Measurements from ENCODE around the gene CDH5. TPM values are rescaled to one million over a fixed set of nuclear protein-coding genes. Genes with fewer than 3 reads are reported as not detected.
"Not testable (repeated sequence)": the region's sequence is repeated elsewhere in the genome, so short reads cannot be mapped to it uniquely, and the experiment has no call there.

CDH5 gene, protein sequence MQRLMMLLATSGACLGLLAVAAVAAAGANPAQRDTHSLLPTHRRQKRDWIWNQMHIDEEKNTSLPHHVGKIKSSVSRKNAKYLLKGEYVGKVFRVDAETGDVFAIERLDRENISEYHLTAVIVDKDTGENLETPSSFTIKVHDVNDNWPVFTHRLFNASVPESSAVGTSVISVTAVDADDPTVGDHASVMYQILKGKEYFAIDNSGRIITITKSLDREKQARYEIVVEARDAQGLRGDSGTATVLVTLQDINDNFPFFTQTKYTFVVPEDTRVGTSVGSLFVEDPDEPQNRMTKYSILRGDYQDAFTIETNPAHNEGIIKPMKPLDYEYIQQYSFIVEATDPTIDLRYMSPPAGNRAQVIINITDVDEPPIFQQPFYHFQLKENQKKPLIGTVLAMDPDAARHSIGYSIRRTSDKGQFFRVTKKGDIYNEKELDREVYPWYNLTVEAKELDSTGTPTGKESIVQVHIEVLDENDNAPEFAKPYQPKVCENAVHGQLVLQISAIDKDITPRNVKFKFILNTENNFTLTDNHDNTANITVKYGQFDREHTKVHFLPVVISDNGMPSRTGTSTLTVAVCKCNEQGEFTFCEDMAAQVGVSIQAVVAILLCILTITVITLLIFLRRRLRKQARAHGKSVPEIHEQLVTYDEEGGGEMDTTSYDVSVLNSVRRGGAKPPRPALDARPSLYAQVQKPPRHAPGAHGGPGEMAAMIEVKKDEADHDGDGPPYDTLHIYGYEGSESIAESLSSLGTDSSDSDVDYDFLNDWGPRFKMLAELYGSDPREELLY
- not detected for total RNA-seq

DNA sequence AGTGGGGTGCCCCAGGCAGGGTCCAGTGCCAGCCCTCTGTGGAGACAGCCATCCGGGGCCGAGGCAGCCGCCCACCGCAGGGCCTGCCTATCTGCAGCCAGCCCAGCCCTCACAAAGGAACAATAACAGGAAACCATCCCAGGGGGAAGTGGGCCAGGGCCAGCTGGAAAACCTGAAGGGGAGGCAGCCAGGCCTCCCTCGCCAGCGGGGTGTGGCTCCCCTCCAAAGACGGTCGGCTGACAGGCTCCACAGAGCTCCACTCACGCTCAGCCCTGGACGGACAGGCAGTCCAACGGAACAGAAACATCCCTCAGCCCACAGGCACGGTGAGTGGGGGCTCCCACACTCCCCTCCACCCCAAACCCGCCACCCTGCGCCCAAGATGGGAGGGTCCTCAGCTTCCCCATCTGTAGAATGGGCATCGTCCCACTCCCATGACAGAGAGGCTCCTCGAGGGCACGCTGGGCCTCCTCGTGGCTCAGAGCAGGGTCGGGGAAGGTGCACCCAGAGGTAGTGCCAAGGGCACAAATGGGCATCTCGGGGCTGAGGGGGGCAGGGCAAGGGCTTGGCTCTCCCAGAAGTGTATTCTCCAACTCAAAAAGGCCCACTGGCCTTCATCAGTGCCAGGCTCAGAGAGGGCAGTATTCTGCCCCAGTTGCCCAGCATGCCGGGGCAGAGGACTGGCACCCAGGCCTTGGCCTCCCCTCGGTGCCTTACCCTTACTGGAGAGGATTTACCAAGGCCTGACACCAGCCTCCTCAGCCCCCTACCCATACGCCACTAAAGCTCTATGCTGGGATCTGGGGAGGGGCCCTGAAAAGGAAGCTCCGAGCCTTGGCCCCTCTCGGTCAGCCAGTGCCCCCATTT is at the start of gene CDH5:
CDH5 (plus strand) TSS at position 259 of the 867 bp plus-strand sequence. CDS start 12,647 bp downstream, outside the sequence.
- H3K9me3 Mint-ChIP-seq (ENCODE audit: low read depth) = no peaks in the 10 kb centered on the region
- CTCF ChIA-PET = interaction anchor here (1.3 to 2.1 kb wide), 4 partner anchors 8 to 24 kb away, joined by 3 to 7 read pairs (median 4); no protein-coding TSS in a partner anchor
- H3K27ac Mint-ChIP-seq = no peak within 1 kb of the TSS
- peaks cover 8% of the 10 kb centered on the region for H3K4me1 Mint-ChIP-seq
- no peak for ATAC-seq
- no peaks in the 10 kb centered on the region for H3K36me3 Mint-ChIP-seq
- no peak for DNase-seq
- H3K27me3 Mint-ChIP-seq = peaks cover 33% of the 10 kb centered on the region
- H3K4me3 Mint-ChIP-seq = no peak within 1 kb of the TSS

DNA sequence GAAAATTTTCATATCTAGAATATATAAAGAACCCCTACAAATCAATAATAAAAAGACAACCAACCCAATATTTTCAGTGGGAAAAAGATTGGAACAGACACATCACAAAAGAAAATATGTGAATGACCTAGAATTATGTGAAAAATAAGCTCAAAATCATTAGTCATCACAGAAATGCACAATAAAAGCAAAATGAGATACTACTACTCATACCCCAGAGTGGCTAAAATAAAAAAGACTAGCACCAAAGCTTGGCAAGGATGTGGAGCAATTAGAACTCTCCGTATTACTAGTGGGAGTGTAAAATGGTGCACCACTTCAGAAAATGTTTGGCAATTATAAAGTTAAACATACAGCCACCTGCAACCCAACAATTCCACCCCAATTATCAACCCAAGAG is 48.0 kb upstream of the CDH5 start:
- ATAC-seq = no peak
- no peak overlapping the region for H3K4me3 Mint-ChIP-seq

DNA sequence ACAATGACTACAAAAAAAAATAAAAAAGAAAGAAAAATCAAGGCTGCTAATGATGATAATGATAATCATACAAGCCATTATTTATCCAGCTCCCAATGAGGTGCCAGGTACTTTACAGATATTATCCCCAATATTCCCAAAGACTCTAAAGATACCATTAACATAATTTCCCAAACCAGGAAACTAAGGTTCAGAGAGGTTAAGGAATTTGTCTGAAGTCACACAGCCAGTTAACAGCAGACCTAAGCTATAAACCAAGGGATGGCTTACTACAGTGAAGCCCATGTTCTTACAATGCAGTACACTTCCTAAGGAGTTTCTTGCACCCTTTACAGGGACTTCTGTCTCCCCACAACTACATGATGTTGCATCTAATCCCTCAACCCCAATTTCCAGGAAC is 45.7 kb upstream of the CDH5 start:
- Mint-ChIP-seq H3K27me3 (peaks cover 10% of the 10 kb centered on the region), H3K4me1 (no peaks in the 10 kb centered on the region), H3K4me3 (no peak overlapping the region), H3K36me3 (no peaks in the 10 kb centered on the region), H3K9me3 (ENCODE audit: low read depth) (no peaks in the 10 kb centered on the region), H3K27ac (no peak overlapping the region)
- CTCF ChIA-PET = interaction anchor here (1.4 to 1.8 kb wide), 2 partner anchors 37 to 45 kb away, joined by 3 to 7 read pairs; no protein-coding TSS in a partner anchor
- no peak for DNase-seq
- no peak for ATAC-seq

More for the DNA sequence above, 48.0 kb upstream of the CDH5 start:
- Mint-ChIP-seq H3K9me3 (ENCODE audit: low read depth) (no peaks in the 10 kb centered on the region), H3K4me1 (no peaks in the 10 kb centered on the region), H3K27me3 (peaks cover 12% of the 10 kb centered on the region), H3K27ac (no peak overlapping the region), H3K36me3 (no peaks in the 10 kb centered on the region)
- CTCF ChIA-PET = interaction anchor here (1.3 kb wide), 1 partner anchor 18 kb away, joined by 4 read pairs; no protein-coding TSS in a partner anchor
- no peak for DNase-seq

DNA sequence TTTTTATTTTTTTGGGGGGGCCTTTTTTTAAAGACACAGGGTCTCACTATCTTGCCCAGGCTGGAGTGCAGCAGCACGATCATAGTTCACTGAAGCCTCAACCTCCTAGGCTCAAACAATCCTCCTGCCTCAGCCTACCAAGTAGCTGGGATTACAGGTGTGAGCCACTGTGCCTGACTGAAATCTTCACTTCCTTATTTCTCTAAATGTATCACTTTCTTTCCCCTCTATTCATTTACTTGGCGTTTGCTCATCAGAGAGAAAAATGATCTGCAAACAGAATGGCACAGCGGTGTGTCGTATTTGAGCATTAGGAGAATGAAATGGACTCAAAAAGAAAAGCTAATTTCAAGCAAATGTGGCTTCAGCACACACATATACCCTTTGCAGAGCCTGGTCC is 44.3 kb upstream of the CDH5 start:
- H3K9me3 Mint-ChIP-seq (ENCODE audit: low read depth) = no peaks in the 10 kb centered on the region
- ATAC-seq = no peak

DNA sequence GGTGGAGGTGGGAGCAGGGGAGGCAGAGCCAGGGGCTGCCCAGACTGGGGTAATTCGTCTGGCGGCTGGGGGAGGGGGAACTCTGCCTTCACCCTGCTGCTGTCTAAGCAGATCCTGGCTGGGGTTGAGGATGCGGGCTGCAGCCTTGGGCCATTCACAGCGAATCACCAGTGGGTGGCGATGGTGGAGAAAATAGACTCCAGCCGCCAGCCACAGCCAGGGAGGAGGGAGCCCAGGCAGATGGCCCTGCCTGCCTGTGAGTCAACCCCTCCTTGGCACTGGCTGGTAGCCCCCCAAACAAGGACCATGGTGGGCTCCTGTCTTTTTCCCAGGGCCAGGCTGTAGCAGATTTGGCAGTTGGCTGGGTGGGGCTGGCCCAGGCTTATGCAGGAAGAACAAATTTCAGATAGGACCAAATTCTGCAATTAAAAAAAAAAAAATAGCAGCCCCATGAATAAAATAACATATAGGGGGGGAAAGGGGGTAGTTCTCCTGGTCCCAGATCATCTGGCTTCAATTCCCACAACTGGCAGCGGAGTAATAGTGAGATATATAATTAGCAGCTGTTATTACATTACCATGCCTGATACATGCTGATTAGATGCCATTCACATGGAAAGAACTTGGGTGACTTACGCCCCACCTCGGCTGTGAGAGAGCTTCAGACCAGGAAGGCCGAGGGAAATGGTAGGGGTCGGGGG is 41.5 kb upstream of the CDH5 start:
- H3K4me3 Mint-ChIP-seq = no peak overlapping the region
- CTCF ChIA-PET = interaction anchor here (0.6 to 1.5 kb wide), 3 partner anchors 11 to 185 kb away, joined by 3 to 4 read pairs (median 3); no protein-coding TSS in a partner anchor
- ATAC-seq (no peak), DNase-seq (no peak)
- H3K36me3 Mint-ChIP-seq = no peaks in the 10 kb centered on the region
- no peaks in the 10 kb centered on the region for H3K9me3 Mint-ChIP-seq (ENCODE audit: low read depth)
- no peak overlapping the region for H3K27ac Mint-ChIP-seq
- H3K4me1 Mint-ChIP-seq = no peaks in the 10 kb centered on the region
- H3K27me3 Mint-ChIP-seq = peaks cover 5% of the 10 kb centered on the region

More for the DNA sequence above, 44.3 kb upstream of the CDH5 start:
- DNase-seq = no peak
- CTCF ChIA-PET = no interaction called here
- Mint-ChIP-seq H3K36me3 (no peaks in the 10 kb centered on the region), H3K27ac (no peak overlapping the region), H3K4me3 (no peak overlapping the region), H3K4me1 (no peaks in the 10 kb centered on the region), H3K27me3 (peaks cover 8% of the 10 kb centered on the region)

DNA sequence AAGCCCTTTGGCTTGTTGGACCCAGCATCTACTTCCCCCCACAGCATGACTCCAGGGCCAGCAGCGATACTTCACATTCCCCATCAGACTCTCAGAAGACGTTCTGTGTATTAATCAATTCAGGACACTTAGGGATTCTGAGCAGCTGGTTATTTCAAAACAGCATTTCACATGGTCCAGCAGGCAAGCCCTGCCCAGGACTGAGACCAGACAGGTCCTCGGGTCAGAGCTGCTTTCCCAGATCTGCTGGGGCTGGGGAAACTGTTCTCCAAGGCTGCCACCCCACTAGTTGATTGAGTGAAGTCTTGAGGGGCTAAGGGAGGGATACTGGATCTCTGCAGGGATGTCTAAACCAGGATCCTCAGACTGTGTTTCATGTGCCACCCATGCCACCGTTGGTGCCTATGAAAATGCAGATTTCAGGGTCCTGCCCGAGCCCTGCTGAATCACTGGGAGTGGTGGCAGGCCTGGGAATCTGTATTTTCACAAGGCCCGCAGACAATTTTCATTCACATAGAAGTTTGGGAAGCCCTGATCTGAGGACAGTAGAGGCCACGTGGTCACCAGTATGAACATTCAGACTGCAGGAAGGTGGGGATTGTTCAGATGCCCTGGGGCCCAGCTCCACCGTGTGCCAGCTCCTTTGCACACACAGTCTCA is 40.6 kb upstream of the CDH5 start:
- DNase-seq (no peak), ATAC-seq (no peak)
- peaks cover 5% of the 10 kb centered on the region for H3K27me3 Mint-ChIP-seq
- H3K4me1 Mint-ChIP-seq = no peaks in the 10 kb centered on the region
- no peaks in the 10 kb centered on the region for H3K36me3 Mint-ChIP-seq
- CTCF ChIA-PET = interaction anchor here (1.5 kb wide), 1 partner anchor 12 kb away, joined by 3 read pairs; no protein-coding TSS in a partner anchor
- H3K4me3 Mint-ChIP-seq = no peak overlapping the region
- H3K27ac Mint-ChIP-seq = no peak overlapping the region
- H3K9me3 Mint-ChIP-seq (ENCODE audit: low read depth) = no peaks in the 10 kb centered on the region

DNA sequence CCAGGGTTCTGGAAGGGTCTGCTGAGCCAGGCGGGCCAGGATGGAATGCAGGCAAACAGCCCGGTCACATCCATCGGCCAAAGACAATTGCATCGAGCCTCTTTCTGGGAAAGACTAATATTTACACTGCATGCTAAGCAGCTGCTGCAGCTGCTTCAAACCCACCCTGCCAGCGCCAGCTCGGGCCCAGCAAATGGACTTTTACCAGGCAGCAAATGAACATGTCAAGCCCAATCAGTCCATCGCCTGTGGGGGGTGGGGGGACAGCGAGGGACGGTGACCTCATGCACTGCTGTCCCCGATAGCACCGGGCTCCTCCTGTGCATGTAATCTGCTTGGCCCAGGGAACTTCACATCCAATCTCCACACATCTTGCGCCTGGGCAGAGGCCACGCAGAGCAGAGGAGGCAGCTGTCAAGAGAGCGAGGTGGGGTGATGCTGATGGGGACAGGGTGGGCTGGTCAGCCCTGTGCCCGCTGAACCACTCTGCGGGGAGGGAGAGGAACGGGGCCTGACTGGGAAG is 39.4 kb upstream of the CDH5 start:
- ATAC-seq = no peak
- Mint-ChIP-seq H3K27ac (no peak overlapping the region), H3K4me1 (no peaks in the 10 kb centered on the region), H3K9me3 (ENCODE audit: low read depth) (no peaks in the 10 kb centered on the region), H3K36me3 (no peaks in the 10 kb centered on the region), H3K27me3 (no peaks in the 10 kb centered on the region), H3K4me3 (no peak overlapping the region)
- CTCF ChIA-PET = interaction anchor here (0.7 kb wide), 1 partner anchor 52 kb away, joined by 3 read pairs; no protein-coding TSS in a partner anchor
- DNase-seq = no peak

DNA sequence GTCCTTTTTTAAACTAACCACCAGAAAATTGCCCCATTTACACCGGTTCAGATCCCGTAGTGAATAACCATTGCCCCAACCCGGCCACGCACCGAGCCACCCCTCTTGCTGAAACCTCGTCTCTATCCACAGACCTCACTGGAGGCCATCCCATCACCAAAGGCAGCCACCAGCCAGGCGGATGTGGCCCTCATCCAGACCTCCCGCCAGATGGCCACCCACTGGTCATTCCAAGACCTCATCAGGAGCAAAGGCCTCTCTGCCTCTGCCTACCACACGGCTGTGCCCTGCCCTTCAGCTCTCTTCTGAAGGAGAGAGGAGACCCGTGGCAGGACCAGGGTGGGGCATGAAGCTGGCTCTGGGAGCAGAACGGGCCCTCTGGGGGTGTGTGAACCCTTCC is 38.2 kb upstream of the CDH5 start:
- no peaks in the 10 kb centered on the region for H3K4me1 Mint-ChIP-seq
- H3K4me3 Mint-ChIP-seq = no peak overlapping the region
- CTCF ChIA-PET = no interaction called here
- DNase-seq = no peak
- H3K27ac Mint-ChIP-seq = no peak overlapping the region
- no peak for ATAC-seq
- H3K9me3 Mint-ChIP-seq (ENCODE audit: low read depth) = no peaks in the 10 kb centered on the region
- H3K36me3 Mint-ChIP-seq = no peaks in the 10 kb centered on the region
- H3K27me3 Mint-ChIP-seq = no peaks in the 10 kb centered on the region

DNA sequence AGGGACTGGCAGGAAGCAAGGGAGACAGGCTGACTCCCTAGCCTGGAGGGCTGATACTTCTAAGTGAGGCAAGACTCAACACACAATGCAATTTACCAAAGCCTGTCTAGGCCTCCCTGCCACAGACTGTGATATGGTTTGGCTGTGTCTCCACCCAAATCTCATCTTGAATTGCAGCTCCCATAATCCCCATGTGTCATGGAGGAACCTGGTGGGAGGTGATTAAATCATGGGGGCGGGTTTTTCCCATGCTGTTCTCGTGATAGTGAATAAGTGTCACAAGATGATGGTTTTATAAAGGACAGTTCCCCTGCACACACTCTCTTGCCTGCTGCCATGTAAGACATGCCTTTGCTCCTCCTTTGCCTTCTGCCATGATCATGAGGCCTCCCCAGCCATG is 35.0 kb upstream of the CDH5 start:
- H3K36me3 Mint-ChIP-seq; H3K27me3 Mint-ChIP-seq; H3K4me1 Mint-ChIP-seq; H3K4me3 Mint-ChIP-seq; CTCF ChIA-PET; DNase-seq; H3K27ac Mint-ChIP-seq; H3K9me3 Mint-ChIP-seq (ENCODE audit: low read depth); ATAC-seq: not testable (repeated sequence)

DNA sequence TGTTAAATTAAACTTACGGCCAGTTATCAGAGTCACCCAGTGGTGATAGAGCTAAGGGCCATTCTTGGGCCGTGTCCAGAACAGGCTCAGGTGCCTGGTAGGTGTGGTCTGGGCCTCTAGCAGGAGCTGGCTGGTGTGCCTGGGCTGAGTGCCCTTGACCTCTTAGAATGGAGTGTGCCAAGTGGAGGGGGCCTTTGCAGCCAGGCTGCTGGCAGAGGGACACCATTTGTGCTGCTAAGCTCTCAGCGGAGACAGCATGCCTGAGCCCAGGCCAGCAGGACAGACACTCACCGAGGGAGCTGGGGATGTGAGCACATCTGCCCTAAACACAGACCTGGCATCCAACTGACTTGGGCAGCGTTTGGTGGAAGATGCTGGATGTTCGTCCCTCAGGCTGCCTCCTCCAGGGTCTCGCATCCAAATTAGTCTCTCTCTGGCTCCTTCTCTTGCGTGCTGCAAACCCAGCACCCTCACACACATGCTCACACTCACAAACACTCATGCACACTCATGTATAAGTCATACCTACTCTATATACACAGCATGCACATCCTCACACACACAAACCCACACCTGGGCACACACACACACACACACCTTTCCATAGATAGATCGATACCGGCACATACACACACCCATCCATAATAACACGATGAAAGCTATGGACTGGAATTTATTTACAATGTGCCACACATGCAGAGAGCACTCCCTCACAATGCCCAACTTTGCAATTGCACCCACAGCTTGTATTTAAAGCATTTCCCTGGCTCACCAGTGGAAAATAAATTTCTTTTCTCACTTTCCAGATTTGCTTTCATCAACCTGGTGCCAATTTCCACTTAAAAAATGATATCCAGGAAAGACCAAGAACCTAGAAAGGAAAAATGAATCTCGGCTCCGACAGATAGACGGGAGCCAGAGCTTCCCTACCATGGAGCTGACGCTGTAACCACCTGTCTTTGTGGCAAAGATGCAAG is 33.6 kb upstream of the CDH5 start:
- Mint-ChIP-seq H3K4me3 (no peak overlapping the region), H3K4me1 (no peaks in the 10 kb centered on the region), H3K27me3 (peaks cover 6% of the 10 kb centered on the region), H3K27ac (no peak overlapping the region), H3K36me3 (no peaks in the 10 kb centered on the region), H3K9me3 (ENCODE audit: low read depth) (no peaks in the 10 kb centered on the region)
- ATAC-seq = no peak
- DNase-seq = no peak
- CTCF ChIA-PET = interaction anchor here (1.2 kb wide), 1 partner anchor 10 kb away, joined by 3 read pairs; no protein-coding TSS in a partner anchor

DNA sequence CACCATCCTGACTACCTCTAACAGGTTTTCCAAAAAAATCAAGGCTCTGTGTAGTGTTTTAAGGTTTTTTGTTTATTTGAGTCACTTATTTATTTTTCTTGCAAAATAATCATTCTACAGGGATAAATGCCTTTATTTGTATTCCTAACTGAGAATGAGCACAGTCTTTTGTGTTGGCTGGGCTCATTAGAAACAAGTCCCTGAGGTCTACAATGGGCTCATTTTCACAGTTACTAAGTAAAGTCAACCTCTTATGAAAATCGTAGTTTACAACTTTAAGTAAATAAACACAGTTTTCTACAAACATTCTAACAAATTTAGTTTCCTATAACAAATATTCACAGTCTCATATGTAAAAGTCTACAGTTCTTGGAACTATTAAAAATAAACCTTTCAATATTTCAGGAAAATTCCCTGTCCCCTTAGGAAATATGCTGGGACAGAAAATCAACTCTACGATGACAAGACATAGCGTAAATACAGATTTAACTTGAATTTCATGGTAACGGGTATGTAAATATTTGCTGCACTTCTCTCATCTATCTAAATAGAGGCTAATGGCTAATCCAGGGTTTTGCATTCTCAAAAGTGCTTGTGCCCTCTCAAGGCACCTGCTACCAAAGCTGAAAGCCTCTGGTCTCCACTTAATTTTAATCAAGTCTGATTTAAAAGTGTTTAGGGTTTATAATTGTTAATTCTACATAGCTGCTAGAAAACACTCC is 31.5 kb upstream of the CDH5 start:
- Mint-ChIP-seq H3K27me3 (peaks cover 6% of the 10 kb centered on the region), H3K4me1 (no peaks in the 10 kb centered on the region), H3K27ac (no peak overlapping the region), H3K9me3 (ENCODE audit: low read depth) (no peaks in the 10 kb centered on the region), H3K36me3 (no peaks in the 10 kb centered on the region), H3K4me3 (no peak overlapping the region)
- CTCF ChIA-PET = no interaction called here
- no peak for ATAC-seq
- no peak for DNase-seq
